ENCODE measurements around the gene DDX1.

Gene DDX1

GRCh38 chr2:15548974-15549373, 42.7 kb upstream of the DDX1 start:
- TF ChIP-seq CTCF (IDR thresholded peaks at IDR 0.05; ENCODE audit: insufficient read depth, low read depth, low read length, missing control alignments): no peak
- H3K4me3 ChIP-seq (ENCODE audit: low read depth, low read length): no peak overlapping the region
- no peak for DNase-seq (ENCODE audit: low read depth)

GRCh38 chr2:15553519-15553918, 38.1 kb upstream of the DDX1 start:
- no peak overlapping the region for H3K4me3 ChIP-seq (ENCODE audit: low read depth, low read length)
- no peak for TF ChIP-seq CTCF (IDR thresholded peaks at IDR 0.05; ENCODE audit: insufficient read depth, low read depth, low read length, missing control alignments)
- no peak for DNase-seq (ENCODE audit: low read depth)

- TF ChIP-seq CTCF (IDR thresholded peaks at IDR 0.05; ENCODE audit: insufficient read depth, low read depth, low read length, missing control alignments): no peak
- DNase-seq (ENCODE audit: low read depth): no peak
- H3K4me3 ChIP-seq (ENCODE audit: low read depth, low read length): no peak overlapping the region
Observed at GRCh38 chr2:15553951-15554350, 37.7 kb upstream of the DDX1 start.

GRCh38 chr2:15554525-15555218, 37.0 kb upstream of the DDX1 start:
- H3K4me3 ChIP-seq (ENCODE audit: low read depth, low read length): no peak overlapping the region
- no peak for TF ChIP-seq CTCF (IDR thresholded peaks at IDR 0.05; ENCODE audit: insufficient read depth, low read depth, low read length, missing control alignments)
- no peak for DNase-seq (ENCODE audit: low read depth)

- no peak overlapping the region for H3K4me3 ChIP-seq (ENCODE audit: low read depth, low read length)
- no peak for DNase-seq (ENCODE audit: low read depth)
- TF ChIP-seq CTCF (IDR thresholded peaks at IDR 0.05; ENCODE audit: insufficient read depth, low read depth, low read length, missing control alignments): no peak
Observed at GRCh38 chr2:15555760-15556193, 35.9 kb upstream of the DDX1 start.

- H3K4me3 ChIP-seq (ENCODE audit: low read depth, low read length): no peak overlapping the region
- no peak for DNase-seq (ENCODE audit: low read depth)
- TF ChIP-seq CTCF (IDR thresholded peaks at IDR 0.05; ENCODE audit: insufficient read depth, low read depth, low read length, missing control alignments): no peak
Observed at GRCh38 chr2:15556311-15556930, 35.2 kb upstream of the DDX1 start.
